Measurements from ENCODE around the gene METTL25.
A peak's percentile ranks its signal among the peaks of the same experiment; 100 is the strongest.

METTL25 gene

GRCh38 chr12:82480606-82481005 lies 122.3 kb downstream of the METTL25 start:
- no peaks in the 10 kb centered on the region for H3K27me3 Mint-ChIP-seq (ENCODE audit: low read depth)
- peaks cover 22% of the 10 kb centered on the region for H3K9me3 Mint-ChIP-seq

GRCh38 chr12:82481954-82482353 lies 123.6 kb downstream of the METTL25 start:
- Mint-ChIP-seq H3K4me1 (no peaks in the 10 kb centered on the region), H3K9me3 (peaks cover 26% of the 10 kb centered on the region), H3K36me3 (ENCODE audit: low read depth) (peaks cover 6% of the 10 kb centered on the region), H3K27me3 (ENCODE audit: low read depth) (no peaks in the 10 kb centered on the region), H3K4me3 (no peak overlapping the region), H3K27ac (no peak overlapping the region)
- TF ChIP-seq CTCF (IDR thresholded peaks at IDR 0.05; ENCODE audit: unreplicated experiment in 3 of 3) = no peak

More at GRCh38 chr12:82480606-82481005, 122.3 kb downstream of the METTL25 start:
- TF ChIP-seq CTCF (IDR thresholded peaks at IDR 0.05; ENCODE audit: unreplicated experiment in 3 of 3) = no peak
- Mint-ChIP-seq H3K4me1 (no peaks in the 10 kb centered on the region), H3K36me3 (ENCODE audit: low read depth) (peaks cover 6% of the 10 kb centered on the region), H3K27ac (no peak overlapping the region), H3K4me3 (no peak overlapping the region)

GRCh38 chr12:82486524-82487235 lies 128.4 kb downstream of the METTL25 start:
- H3K36me3 Mint-ChIP-seq (ENCODE audit: low read depth) = peaks cover 6% of the 10 kb centered on the region
- no peaks in the 10 kb centered on the region for H3K27me3 Mint-ChIP-seq (ENCODE audit: low read depth)
- no peak overlapping the region for H3K27ac Mint-ChIP-seq
- peaks cover 31% of the 10 kb centered on the region for H3K9me3 Mint-ChIP-seq
- TF ChIP-seq CTCF (IDR thresholded peaks at IDR 0.05; ENCODE audit: unreplicated experiment in 3 of 3) = no peak
- H3K4me3 Mint-ChIP-seq = no peak overlapping the region
- no peaks in the 10 kb centered on the region for H3K4me1 Mint-ChIP-seq

GRCh38 chr12:82504409-82504808 lies 146.1 kb downstream of the METTL25 start:
- H3K4me1 Mint-ChIP-seq = peaks cover 30% of the 10 kb centered on the region
- no peak overlapping the region for H3K4me3 Mint-ChIP-seq
- no peak for TF ChIP-seq CTCF (IDR thresholded peaks at IDR 0.05; ENCODE audit: unreplicated experiment in 3 of 3)
- no peaks in the 10 kb centered on the region for H3K9me3 Mint-ChIP-seq
- H3K27me3 Mint-ChIP-seq (ENCODE audit: low read depth) = no peaks in the 10 kb centered on the region
- peak overlapping the region; percentile 59 to 88 (median 85) for H3K27ac Mint-ChIP-seq
- H3K36me3 Mint-ChIP-seq (ENCODE audit: low read depth) = no peaks in the 10 kb centered on the region

- Mint-ChIP-seq H3K36me3 (ENCODE audit: low read depth) (no peaks in the 10 kb centered on the region), H3K4me3 (no peak overlapping the region), H3K27me3 (ENCODE audit: low read depth) (no peaks in the 10 kb centered on the region), H3K9me3 (no peaks in the 10 kb centered on the region), H3K4me1 (peaks cover 31% of the 10 kb centered on the region), H3K27ac (peak overlapping the region; percentile 59 to 88 (median 85))
- no peak for TF ChIP-seq CTCF (IDR thresholded peaks at IDR 0.05; ENCODE audit: unreplicated experiment in 3 of 3)
Observed at GRCh38 chr12:82505150-82505549, 146.8 kb downstream of the METTL25 start.

GRCh38 chr12:82507686-82508085 lies 149.4 kb downstream of the METTL25 start:
- Mint-ChIP-seq H3K4me3 (no peak overlapping the region), H3K9me3 (no peaks in the 10 kb centered on the region), H3K27me3 (ENCODE audit: low read depth) (no peaks in the 10 kb centered on the region), H3K4me1 (peaks cover 31% of the 10 kb centered on the region), H3K27ac (peak overlapping the region; percentile 36 to 64 (median 43)), H3K36me3 (ENCODE audit: low read depth) (no peaks in the 10 kb centered on the region)
- no peak for TF ChIP-seq CTCF (IDR thresholded peaks at IDR 0.05; ENCODE audit: unreplicated experiment in 3 of 3)
